Right lobe of liver (tissue), 4 donors: ENCODE results near the gene ZNF91.

Experiments
- CTCF ChIP-seq, 4 donors: fragments of 200-600 bp in 3 of 4; fragments of 450-650 bp in 1 of 4; IDR thresholded peaks; one replicate each; pipeline versions ENCODE4 v1.5.1 to v1.8.0; 2016 to 2022; ENCODE audit warnings: antibody characterized with exemption in 4 of 4, mild to moderate bottlenecking in 2 of 4
- POLR2A ChIP-seq: fragments of 450-650 bp; IDR thresholded peaks from one replicate; pipeline ENCODE4 v1.6.1; 2017; ENCODE audit warnings: antibody characterized with exemption, mild to moderate bottlenecking
- donor health status: DM: no; HTN: no; CAD: no.
- donor health status: DM: no; HTN: no; CAD: no.
- donor health status: DM: no; HTN: yes; CAD: no.

GRCh38 chr19:23366437-23366836, 28.8 kb downstream of the ZNF91 start:
- TF ChIP-seq POLR2A (no peak), CTCF (IDR thresholded peaks at IDR 0.05) (no peak)
